Left colon (tissue), 2 donors: ENCODE results near the gene PDE4D. TPM values are rescaled to one million over a fixed set of nuclear protein-coding genes. Genes with fewer than 3 reads are reported as not detected.

Experiments
- ATAC-seq: fragments of 200-7000 bp; cut with Tn5 transposase; one replicate; pipeline ENCODE4 v1.9.1; 2020; ENCODE audit warnings: mild to moderate bottlenecking, moderate library complexity
- DNase-seq, 2 donors: peaks; one replicate each; pipeline ENCODE4 v3.0.0-alpha.2; 2020
- intact Hi-C, 2 donors: fragments of 100-400 bp; cut with DNase I in 1 of 2; cut with micrococcal nuclease in 1 of 2; formaldehyde crosslinking; loops; one replicate each; pipeline versions ENCODE4 v1.11.2 to v1.14.0; 2022; cut with DNase I, micrococcal nuclease
- total RNA-seq, 2 donors: library from RNA; stranded (reverse); fragmentation: NEBNext Ultra II Directional; extraction: Animal tissue kit (Norgen Biotek cat#: 25700); gene quantifications; one replicate each; pipeline ENCODE4 v1.2.1, GENCODE V29; 2021
- donor health status: DM: no; HTN: no; CAD: no.
- donor health status: DM: yes; HTN: yes; CAD: no.

PDE4D gene
- total RNA-seq, 2 donors from 2014 or later: 50.6 to 67.8 TPM

DNA sequence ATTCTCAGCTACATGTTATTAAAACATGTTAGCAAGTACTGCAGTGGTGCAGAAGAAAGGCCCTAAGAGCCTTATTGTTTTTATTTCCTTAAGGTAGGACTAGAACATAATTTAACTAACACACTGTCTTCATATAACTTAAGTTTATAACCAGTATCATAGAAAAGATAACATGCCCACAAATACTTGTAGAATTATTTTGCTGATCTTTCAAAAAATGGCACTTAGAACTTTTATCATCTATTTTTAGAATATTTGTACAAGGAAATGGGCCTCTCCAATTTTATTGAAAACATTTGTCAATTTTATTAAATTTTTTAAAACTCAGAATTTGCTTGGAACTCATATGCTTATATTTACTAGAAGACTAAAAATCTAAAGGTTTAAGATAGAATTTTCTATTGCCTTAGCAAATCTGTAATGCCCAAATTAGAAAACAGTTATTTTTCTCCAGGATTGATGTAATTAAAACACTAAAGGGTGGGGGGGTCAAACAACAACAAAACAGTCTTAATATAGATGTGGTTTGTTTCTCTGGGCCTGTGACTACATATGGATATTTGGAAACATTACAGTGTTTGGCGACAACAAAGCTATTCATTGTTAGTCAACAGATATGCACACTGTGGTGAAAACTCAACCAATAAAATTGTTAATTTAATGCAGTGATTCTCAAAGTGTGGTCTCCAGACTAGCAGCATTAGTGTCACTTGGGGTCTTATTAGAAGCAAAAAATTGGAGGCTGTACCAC lies 360.4 kb downstream of the PDE4D start:
- DNase-seq: no peak
- ATAC-seq: no peak
- intact Hi-C loops: no loop called here

DNA sequence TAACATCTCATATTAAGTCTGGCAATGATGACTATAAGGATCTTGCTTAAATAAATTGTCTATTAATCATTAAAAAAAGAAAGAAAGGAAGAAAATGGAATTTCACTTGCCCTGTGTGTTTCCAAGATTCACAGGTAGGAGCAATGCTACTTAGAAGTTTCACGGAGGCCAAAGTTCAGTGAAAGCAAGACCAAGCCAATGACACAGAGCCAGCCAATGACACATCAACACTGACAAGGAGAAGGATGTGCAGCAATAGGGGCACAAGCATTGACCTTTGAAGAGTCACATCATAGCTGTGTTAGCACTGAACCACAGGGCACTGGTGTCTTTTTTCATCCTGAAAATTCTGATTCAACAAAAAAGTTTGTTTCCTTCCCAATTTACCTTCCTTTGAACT lies 364.3 kb downstream of the PDE4D start:
- intact Hi-C loops: no loop called here
- ATAC-seq (no peak), DNase-seq (no peak)

DNA sequence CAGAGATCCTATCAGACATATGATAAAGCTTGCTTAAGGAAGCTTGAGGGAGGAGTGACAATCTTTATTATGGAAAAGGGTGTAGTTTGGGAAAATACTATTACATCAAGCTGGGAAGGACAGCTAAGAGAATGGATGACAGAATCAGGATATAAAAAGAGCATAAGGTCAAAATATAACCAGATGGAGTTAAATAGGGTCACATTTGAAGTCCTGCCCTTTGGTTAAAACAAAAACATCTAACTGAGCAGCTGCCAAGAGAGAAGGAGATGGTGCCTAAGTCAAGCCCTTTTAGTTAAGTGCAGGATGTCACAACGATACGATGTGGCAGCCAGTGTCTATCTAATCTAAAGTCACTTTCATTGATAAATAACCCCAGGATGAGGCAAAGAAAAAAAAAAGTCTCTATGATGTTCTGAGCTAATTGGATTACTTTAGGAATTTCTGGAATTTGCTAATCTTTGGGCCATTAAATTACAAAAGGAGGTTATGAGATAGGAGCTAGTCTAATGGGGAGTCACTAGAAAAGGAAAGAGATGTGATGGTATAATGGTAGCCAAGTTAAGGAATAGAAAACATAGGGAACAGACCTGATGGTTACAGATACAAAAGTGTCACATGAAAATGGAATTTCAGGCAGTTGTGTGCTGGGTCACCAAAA lies 365.2 kb downstream of the PDE4D start:
- ATAC-seq: peak; percentile 42
- intact Hi-C loops: no loop called here
- DNase-seq: no peak

DNA sequence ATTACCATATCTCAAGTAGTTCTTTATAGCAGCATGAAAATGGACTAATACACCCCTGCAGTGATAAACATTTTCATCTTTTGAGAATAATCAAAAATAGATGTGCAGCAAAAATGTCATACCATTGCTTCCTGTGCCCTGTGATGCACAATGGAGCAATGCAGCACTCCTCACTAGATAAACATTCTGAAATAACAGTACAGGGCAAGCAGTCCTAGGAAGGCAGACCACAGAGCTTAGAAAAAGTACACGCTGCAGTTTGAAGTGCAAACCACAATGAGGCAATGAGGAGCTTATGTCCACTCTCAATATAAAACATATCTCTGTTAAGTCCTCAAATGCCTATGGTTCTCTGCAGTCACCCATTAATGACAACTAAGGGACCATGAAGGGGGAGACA lies 367.6 kb downstream of the PDE4D start:
- intact Hi-C loops: no loop called here
- ATAC-seq (peak; percentile 62), DNase-seq (no peak)

DNA sequence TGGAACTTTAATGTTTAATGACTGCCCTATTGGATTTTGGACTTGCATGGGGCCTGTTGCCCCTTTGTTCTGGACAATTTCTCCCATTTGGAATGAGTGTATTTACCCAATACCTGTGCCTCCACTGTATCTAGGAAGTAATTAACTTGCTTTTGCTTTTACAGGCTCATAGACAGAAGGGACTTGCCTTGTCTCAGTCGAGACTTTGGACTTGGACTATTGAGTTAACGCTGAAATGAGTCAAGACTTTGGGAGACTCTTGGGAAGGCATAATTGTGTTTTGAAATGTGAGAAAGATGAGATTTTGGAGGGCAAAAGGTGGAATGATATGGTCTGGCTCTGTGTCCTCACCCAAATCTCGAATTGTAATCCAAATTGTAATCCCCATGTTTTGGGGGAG lies 368.2 kb downstream of the PDE4D start:
- intact Hi-C loops: no loop called here
- DNase-seq: no peak
- ATAC-seq: peak; percentile 79

DNA sequence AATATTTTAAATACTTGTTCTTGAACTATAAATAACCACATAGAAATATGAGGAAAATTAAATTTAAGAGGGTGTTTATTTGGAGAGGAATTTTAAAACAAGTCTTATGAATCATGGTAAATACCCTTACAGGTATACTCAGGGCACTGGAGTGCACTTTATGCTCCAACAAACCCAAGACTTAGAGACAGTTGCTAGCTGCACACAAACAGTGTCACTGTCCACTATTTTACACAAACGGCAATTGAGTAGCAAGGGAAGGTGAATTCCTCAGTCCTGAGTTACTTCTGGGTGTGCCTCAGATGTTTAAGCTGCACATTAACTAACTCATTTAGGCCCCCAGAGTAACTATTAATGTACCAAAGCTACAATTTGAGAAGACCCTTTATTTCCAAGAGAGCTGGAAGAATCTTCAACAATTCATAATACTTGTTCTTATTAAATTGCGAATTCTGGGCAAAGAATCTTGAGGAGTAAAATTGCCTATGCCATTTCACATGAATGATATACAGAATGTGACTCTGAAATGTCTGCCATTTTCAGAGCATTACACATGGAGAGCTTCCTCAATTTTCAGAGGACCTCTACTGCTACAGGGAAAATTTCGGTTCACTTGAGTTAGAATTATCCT lies 371.2 kb downstream of the PDE4D start:
- intact Hi-C loops: no loop called here
- ATAC-seq (peak; percentile 47), DNase-seq (no peak)

DNA sequence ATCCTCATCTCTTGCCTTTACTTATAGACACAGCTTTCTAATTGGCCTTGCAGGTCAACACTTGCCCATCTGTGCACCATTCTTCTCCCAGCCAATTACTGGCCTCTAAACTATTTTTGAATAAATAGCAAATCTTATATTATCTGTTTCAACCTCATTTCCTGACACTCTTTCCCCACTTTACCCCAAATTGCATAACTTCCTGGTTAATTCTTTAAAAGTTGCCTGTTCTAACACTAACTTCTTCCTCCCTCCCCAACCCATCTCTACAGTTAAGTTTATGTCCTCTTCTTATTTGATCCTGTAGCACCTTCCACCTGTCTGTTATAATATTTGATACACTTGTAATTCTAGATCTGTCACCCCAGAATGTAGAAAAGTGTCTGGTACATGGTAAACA lies 372.1 kb downstream of the PDE4D start:
- ATAC-seq (no peak), DNase-seq (no peak)
- intact Hi-C loops: no loop called here

DNA sequence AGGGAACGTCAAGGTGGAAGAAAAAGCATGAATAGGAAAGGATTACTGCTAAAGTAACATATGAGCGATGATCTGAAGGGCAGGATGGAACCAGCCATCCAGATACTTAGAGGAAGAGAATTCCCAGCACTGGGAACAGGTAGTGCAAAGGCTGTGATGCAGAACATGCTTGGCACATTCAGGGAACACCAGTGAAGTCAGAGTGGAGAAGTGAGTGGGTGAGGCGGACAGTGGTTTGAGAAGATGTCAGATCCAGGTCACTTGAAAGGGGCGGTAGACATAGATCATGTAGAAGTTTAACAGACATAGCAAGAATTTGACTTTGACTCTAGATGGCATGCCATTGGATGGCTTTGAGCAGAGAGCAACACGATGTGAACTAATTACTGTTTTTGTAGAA lies 374.2 kb downstream of the PDE4D start:
- intact Hi-C loops: no loop called here
- ATAC-seq (no peak), DNase-seq (no peak)

DNA sequence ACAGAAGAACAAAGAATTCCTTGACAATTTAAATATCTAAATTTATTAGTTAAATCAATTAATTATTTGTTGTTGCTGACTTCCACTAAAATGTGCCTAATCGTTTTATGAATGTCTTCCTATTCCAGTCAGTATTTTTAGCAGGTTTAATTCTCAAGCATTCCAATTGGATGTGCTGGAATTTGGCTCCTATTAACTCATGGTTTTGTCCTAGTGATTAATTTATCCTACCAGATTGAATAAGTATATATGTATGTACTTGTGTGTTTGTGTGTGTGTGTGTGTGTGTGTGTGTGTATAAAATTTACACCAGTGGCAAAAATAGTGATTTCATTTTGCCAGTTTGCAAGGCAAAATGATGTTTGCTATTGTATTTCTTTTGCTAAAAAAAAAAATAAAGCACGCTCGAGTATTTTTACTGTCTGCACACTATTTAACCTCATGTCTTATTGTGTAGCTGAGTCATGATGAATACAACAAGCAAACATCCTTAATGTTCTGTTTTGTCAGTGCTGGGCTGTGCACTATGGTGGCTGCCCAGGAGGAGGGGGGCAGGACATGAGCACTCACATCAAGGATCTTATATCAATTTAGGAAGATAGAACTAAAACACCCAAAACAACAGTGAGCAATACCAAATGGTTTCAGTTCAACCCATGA lies 375.5 kb downstream of the PDE4D start:
- DNase-seq (no peak), ATAC-seq (no peak)
- intact Hi-C loops: no loop called here

DNA sequence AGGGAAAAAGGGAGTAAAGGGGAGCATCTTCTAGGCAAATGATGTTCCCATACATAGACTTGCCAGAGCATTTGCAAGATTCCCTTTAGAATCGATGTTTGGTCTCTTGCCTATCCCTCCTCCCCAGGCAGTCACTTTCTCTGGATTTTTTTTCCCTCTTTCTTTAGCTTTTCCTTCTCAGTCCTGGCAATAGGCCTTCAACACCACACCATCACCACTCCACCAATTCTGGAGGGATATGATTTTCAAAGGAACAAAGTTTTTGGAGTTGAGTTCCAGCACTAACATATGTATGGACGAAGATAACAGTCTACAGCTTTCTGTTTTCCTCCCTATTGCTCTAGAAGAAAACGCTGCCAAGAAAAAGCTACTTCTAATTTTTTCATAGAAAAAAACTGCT lies 377.4 kb downstream of the PDE4D start:
- ATAC-seq (no peak), DNase-seq (no peak)
- intact Hi-C loops: no loop called here

DNA sequence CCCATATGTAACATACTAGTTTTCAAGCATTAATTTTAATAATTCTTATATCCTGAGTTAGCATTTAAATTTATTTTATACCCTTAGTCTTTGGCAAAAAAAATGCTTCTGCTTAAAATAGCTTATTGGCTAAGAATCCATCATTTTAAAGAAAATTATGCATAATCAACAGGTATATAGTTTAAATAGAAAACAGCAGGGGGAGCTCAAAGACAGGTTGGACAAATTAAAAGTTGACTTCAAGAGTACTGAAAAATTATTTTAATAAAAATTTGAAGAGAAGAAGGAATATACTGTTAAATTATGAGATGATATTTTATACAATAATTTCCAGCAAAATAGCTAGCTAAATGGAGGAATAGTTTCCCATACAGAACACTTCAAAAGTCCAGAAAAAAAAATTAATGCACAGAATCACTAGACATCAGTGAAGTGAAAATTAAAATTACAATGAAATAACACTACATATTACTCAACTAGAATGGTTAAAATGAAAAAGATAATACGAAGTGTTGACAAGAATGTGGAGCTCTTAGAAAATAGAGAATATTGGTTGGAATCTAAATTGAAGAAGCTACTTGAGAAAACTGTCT lies 387.1 kb downstream of the PDE4D start:
- DNase-seq (no peak), ATAC-seq (peak; percentile 56)
- intact Hi-C loops: loop anchor here in 1 of 2 donors (5.0 to 10.0 kb wide), 2 partner anchors 112 to 166 kb away; no protein-coding TSS in a partner anchor

DNA sequence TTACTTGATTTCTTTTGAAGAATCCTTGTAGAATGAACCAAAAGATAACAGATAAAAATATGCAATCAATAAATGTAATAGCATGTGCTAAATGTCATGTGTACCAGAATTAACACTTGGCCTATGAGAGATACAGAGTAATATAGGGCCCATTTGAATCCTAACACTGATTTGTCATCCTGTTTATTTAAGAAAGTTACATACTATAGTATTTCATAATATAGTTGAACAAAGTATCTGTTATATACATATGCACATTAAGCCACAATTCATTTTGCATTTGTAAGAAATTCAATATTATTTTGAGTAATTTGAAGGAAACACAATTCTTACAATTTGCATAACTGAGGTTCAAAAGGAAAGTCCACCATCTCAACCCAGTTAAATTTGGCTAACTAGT lies 389.5 kb downstream of the PDE4D start:
- no peak for DNase-seq
- ATAC-seq: no peak
- intact Hi-C loops: loop anchor here in 1 of 2 donors (5.0 to 10.0 kb wide), 2 partner anchors 109 to 293 kb away; no protein-coding TSS in a partner anchor

DNA sequence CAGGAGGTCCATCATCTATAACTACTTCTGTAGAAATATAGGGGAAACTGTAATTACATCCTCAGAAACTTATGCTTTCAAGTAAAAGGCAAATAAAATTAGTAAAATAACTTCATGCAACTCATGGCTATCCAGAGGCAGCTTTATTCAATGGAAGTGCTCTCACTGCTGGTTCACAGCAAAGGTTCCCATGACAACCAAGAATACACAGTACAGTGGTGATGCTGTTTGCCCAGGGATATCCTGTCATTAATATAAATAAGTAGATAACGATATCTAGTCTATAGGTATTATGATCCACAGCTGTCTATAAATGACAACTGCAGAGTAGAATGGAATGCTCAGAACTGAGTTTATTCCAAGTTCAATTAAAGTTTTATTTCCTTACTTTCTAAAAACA lies 390.3 kb downstream of the PDE4D start:
- intact Hi-C loops: loop anchor here in 1 of 2 donors (5.0 to 10.0 kb wide), 2 partner anchors 108 to 294 kb away; no protein-coding TSS in a partner anchor
- ATAC-seq: no peak
- DNase-seq: no peak

DNA sequence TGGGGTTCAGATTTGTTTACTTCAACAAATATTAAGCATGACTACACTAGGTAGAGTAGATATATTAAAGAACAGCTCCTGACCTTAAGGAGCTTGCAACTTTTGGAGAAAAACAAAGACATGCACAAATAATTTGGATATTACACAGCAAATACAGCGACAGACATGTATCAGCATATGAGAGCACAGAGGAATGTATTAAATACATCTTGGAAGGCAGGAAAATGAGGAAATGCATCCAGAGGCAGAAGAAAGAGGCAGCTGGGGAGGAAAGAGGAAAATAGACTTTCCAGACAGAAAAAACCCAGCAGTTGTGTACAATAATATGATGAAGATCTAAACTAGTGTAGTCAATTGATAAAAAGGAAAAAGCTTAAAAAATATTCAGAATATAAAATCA lies 392.2 kb downstream of the PDE4D start:
- no peak for ATAC-seq
- DNase-seq: no peak
- intact Hi-C loops: loop anchor here in 1 of 2 donors (5.0 to 10.0 kb wide), 2 partner anchors 107 to 296 kb away; no protein-coding TSS in a partner anchor

DNA sequence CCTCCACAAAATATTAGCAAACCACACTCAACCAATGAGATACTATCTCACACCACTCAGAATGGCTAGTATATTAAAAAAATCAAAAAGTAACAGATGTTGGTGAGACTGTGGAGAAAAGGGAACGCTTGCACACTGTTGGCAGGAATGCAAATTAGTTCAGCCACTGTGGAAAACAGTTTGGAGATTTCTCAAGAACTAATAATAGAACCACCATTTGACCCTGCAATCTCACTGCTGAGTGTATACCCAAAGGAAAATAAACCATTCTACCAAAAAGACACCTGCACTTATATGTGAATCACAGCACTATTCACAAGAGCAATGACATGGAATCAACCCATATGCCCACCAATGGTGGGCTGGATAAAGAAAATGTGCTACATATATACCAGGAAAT lies 393.5 kb downstream of the PDE4D start:
- ATAC-seq (no peak), DNase-seq (no peak)
- intact Hi-C loops: loop anchor here in 1 of 2 donors (5.0 to 10.0 kb wide), 2 partner anchors 105 to 297 kb away; no protein-coding TSS in a partner anchor

DNA sequence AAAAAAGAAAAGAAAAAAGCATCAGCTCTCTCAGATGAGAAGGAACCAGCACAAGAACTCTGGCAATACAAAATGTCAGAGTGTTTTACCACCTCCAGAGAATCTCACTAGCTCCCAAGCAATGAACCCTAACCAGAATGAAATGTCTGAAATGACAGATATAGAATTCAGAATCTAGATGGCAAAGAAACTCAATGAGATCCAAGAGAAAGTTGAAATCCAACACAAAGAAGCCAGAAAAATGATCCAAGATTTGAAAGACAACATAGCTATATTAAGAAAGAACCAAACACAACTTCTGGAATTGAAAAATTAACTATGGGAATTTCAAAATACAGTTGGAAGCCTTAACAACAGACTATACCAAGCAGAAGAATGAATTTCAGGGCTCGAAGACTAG lies 396.3 kb downstream of the PDE4D start:
- intact Hi-C loops: no loop called here
- DNase-seq (no peak), ATAC-seq (no peak)

DNA sequence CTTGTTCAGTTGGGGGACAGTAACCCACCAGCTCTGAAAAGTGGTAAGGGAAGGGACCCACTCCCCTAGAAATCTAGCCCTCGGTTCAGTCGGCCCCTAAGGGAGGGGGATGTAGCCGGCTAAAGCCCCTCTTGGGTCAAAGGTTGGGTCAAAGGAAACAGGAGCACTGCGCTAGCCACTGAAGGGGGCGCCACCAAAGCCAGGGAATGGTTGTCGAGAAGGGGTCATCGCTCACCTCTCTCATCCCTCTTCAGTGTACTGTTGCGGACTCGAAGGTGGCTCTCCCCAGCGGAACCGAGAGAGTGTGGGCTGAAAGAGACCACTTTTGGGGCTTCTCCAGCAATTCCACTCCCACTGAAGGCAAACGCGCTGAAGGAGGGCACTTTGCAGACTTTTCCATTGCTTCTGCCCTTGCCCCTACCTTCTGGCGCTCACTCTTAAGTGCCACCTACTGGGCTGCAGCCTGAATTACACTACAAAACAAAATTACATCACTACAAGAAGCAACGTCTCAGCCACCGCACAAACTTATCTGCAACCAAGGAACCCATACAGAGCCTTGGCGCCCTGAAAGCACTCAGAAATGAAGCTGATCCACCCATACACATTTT lies 396.9 kb downstream of the PDE4D start:
- DNase-seq: no peak
- ATAC-seq: peak; percentile 22

DNA sequence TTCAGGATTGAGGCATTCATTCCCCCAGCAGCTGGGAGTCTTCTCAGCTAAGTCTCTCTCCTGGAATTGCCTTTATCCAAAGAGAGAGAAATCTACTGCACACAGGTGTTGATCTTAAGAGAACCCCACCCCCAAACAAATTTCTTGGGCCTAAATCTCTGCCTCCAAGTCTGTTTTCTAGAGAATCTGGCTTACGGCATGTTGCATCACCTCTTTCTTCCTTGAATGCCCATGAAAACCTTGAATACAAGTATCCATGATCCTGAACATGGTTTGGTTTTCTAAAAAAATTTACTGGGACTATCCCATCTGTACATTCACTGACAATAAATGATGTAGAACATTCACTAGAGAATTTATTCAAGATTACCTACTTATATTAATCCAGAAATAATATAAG lies 401.6 kb downstream of the PDE4D start:
- ATAC-seq (no peak), DNase-seq (no peak)
- intact Hi-C loops: no loop called here

More for the DNA sequence above, 396.9 kb downstream of the PDE4D start:
- intact Hi-C loops: no loop called here

DNA sequence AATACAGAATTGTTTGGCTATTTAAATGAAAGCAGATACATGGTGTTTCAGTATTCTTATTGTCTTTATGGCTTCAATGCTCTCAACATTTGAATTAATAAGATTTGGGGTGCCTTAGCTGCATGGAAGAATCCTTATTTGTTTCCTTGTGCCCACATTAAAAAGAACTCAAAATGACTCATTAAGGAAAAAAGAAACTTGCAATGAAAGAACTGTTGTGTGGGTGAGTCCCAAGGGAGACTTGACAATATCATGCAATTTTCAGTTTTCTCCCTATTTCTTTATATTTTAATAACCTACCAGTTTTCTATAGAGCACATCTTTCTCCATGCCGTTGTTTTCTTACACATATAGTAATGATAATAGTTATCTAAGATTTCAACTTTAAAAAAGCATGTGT lies 404.0 kb downstream of the PDE4D start:
- DNase-seq: no peak
- intact Hi-C loops: no loop called here

More for the DNA sequence above, 404.0 kb downstream of the PDE4D start:
- no peak for ATAC-seq
